MV-4-11 (cell line): Measurements from ENCODE around the gene SLC1A7.

ENCODE experiments used
- DNase-seq: peaks from one replicate; lab custom pipeline; 2025; lab: John Stamatoyannopoulos, UW

Gene SLC1A7

GRCh38 chr1:53115403-53116306 lies 26.8 kb downstream of the SLC1A7 start:
- no peak for DNase-seq

GRCh38 chr1:53114581-53115400 lies 27.6 kb downstream of the SLC1A7 start:
- DNase-seq = no peak

GRCh38 chr1:53114090-53114489 lies 28.3 kb downstream of the SLC1A7 start:
- DNase-seq = no peak

GRCh38 chr1:53112861-53113260 lies 29.6 kb downstream of the SLC1A7 start:
- no peak for DNase-seq

GRCh38 chr1:53112271-53112774 lies 30.1 kb downstream of the SLC1A7 start:
- no peak for DNase-seq

GRCh38 chr1:53111693-53112092 lies 30.7 kb downstream of the SLC1A7 start:
- no peak for DNase-seq

- DNase-seq = peak; percentile 8
These were observed 31.3 kb downstream of the SLC1A7 start for GRCh38 chr1:53111073-53111556.

- DNase-seq = peak; percentile 94
These were observed 31.9 kb downstream of the SLC1A7 start for GRCh38 chr1:53110370-53111072.

- no peak for DNase-seq
These were observed 33.5 kb downstream of the SLC1A7 start for GRCh38 chr1:53108646-53109580.

GRCh38 chr1:53107570-53108322 lies 34.7 kb downstream of the SLC1A7 start:
- no peak for DNase-seq

- no peak for DNase-seq
These were observed 35.3 kb downstream of the SLC1A7 start for GRCh38 chr1:53107090-53107489.

- peak; percentile 1 for DNase-seq
These were observed 38.0 kb downstream of the SLC1A7 start for GRCh38 chr1:53104289-53104913.

- no peak for DNase-seq
These were observed 47.9 kb downstream of the SLC1A7 start for GRCh38 chr1:53094533-53094919.

- DNase-seq = no peak
These were observed 48.5 kb downstream of the SLC1A7 start for GRCh38 chr1:53093778-53094532.

- no peak for DNase-seq
These were observed 49.0 kb downstream of the SLC1A7 start for GRCh38 chr1:53093451-53093754.

GRCh38 chr1:53092659-53093450 lies 49.6 kb downstream of the SLC1A7 start:
- no peak for DNase-seq

- DNase-seq = peak; percentile 57
These were observed 50.4 kb downstream of the SLC1A7 start for GRCh38 chr1:53091841-53092645.
